GF-D8 (cell line): Measurements from ENCODE around the gene DAO.
A peak's percentile ranks its signal among the peaks of the same experiment; 100 is the strongest.

Source experiments
- DNase-seq: peaks from one replicate; lab custom pipeline; 2025; lab: John Stamatoyannopoulos, UW

DAO gene

GRCh38 chr12:108875682-108876361 lies 4.1 kb upstream of the DAO start:
- no peak for DNase-seq

DNA sequence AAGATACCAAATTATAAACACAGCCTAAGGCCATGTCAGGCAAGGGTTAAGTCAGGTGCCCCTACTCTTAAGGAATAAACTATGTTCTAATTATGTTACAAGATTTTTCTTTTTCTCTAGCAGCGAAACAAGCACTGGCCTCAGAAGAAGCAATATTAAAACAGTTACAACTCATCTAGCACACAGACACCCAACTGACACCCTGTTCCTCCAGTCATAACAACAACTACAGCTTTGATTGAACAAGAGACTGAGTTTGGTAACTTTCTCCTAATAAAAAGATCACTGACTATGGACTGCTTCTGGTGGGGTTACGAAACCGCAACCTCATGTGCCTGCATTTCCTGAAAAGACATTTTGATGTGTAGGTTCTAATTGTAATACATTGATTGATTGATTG lies 3.3 kb upstream of the DAO start:
- no peak for DNase-seq

- DNase-seq = no peak
Measured at GRCh38 chr12:108881953-108882352, 2.1 kb downstream of the DAO start.

GRCh38 chr12:108884116-108885012 lies 4.5 kb downstream of the DAO start:
- DNase-seq = no peak

DNA sequence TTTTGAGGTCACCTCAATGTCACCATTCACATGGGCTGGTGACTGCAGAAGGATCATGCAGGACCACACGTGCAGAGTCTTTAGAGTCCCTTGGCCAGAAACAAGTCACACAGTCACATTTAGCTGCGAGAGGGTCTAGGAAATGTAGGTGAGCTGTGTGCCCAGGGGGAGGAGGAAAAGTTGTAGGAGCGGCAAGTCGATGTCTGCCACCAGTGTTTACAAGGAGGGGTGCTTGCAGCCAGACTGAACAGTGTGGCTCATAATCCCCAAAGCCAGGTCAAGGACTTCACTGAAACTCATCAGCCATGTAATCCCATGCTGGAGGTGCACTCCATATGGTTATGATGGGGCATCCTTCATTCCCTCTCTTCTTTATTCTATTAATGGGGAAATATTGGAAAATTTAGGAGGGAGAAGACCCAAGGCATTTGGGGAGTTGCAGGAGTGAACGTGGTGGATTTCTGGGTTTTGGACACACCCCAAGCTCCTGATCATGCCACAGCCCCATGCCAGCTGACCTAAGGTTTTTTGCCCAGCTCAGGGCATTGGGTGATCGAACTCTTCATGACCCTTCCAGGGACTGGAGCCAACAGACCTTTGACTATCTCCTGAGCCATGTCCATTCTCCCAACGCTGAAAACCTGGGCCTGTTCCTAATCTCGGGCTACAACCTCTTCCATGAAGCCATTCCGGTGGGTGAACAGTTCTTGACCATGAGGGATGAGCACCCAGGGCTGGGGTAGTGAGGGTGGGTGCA lies 7.2 kb downstream of the DAO start:
- no peak for DNase-seq

DNA sequence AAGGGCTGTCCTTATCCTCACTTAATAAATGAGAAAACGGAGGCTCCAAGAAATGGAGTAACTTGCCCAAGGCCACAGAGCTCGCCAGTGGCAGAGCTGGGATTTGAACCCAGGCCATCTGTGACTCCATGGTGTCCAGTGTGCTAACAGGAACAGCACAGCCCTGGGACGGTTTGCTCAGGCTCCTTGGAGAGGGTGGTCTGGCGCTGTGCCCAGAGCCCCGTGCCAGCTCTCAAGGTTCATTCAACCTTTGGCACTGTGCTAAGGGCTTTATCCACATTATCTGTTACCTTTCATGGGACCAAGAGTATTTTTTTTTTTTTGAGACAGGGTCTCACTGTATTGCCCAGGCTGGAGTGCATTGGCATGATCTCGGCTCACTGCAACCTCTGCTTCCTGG lies 8.1 kb downstream of the DAO start:
- DNase-seq = no peak

- no peak for DNase-seq
Measured at GRCh38 chr12:108890208-108890607, 10.3 kb downstream of the DAO start.

DNA sequence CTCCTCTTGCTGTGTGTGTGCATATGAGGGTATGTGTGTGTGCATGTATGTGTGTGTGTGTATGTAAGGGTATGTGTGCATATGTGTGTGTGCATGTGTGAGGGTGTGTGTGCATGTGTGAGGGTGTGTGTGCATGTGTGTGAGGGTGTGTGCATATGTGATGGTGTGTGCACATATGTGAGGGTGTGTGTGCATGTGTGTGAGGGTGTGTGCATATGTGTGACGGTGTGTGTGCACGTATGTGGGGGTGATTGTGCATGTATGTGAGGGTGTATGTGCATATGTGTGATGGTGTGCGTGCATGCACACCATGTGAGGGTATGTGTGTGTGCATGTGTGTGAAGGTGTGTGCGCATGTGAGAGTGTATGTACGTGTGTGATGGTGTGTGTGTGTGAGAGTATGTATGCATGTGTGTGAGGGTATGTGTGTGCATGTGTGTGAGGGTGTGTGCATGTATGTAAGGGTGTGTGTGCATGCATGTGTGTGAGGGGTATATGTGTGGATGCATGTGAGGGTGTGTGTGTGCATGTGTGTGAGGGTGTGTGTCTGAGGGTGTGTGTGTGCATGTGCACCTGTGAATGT lies 15.4 kb downstream of the DAO start:
- DNase-seq = no peak

DNA sequence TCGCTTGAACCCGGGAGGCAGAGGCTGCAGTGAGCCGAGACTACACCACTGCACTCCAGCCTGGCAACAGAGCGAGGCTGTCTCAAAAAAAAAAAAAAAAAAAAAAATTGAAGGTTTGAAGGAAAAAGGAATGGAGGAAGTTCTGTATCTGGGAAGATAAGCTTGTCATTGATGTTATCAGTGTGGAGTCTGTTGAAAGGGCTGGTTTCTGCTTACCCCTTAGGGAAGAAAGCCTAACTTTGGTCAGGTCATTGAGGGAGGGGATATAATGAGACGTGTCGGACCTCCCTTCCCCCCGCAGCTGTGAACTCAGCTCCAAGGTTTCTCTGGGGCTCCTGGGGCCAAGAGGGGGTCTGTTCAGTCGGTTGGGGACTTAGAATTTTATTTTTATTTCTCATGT lies 16.4 kb downstream of the DAO start:
- DNase-seq = peak; percentile 89

GRCh38 chr12:108896817-108897216 lies 16.9 kb downstream of the DAO start:
- DNase-seq = no peak

- no peak for DNase-seq
Measured at GRCh38 chr12:108899145-108899544, 19.3 kb downstream of the DAO start.

- DNase-seq = peak; percentile 49
Measured at GRCh38 chr12:108905725-108906124, 25.8 kb downstream of the DAO start.

- DNase-seq = no peak
Measured at GRCh38 chr12:108906971-108907370, 27.1 kb downstream of the DAO start.

DNA sequence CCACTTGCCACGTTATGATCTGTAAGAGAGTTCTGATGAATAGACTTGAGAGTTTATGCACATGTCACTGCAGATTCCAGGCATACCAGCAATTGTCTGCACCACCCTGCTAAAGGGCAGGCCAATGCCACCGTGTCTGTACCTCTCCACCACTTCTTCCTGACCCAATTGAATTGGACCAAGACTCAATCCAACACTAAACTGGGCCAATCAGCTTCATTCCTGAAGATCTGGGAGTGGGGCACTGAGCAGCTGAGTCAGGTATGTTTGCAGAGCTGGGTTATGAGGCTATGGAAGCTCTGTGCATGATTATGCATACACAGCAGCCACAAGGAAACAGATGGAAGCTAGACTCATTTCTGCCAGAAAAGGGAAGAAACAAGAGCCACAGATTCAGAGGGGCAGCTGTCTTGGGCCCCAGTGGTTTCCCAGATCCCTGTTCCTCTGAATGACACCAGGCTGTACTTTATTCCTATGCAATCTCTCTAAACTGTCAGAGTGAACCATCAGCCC lies 28.0 kb downstream of the DAO start:
- peak; percentile 50 for DNase-seq

DNA sequence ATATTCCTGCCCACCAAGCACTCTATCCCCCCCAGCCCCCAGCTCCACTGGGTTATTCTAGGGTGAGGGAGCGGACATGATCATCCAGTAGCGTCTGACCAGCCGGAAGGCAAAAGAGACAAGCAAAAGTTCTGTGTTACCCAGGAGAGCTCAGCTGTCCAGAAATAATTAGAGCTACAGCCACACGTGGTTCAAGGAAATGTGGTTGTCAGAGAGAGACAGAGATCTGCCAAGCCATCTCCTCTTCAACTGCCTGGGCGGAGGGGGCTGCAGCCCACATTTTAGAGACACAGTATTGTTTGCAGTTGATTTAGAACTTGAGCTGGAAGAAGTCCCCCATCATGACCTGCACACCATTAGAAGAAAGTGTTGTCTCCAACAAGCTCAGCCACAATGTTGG lies 30.4 kb downstream of the DAO start:
- no peak for DNase-seq

DNA sequence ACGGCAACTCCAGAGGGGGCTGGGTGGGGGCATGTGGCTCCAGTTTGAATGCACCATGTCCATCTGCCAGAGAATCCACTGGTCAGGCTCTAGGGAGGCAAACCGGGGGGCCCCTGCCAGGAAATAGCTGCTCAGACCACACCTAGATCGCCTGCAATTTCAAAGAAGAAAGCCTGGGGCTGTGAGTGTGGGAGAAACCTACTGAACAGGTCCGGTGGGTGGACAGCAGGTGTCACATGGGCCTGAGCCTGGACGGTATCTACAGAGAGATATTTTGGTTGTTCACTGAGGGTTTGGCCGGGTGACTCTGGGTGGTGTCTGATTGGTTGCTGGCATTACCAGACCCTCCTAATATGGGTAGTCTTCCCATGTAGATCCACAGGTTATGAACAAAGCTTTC lies 32.0 kb downstream of the DAO start:
- DNase-seq = no peak

- no peak for DNase-seq
Measured at GRCh38 chr12:108912361-108912760, 32.5 kb downstream of the DAO start.

GRCh38 chr12:108914121-108914531 lies 34.2 kb downstream of the DAO start:
- DNase-seq = no peak

DNA sequence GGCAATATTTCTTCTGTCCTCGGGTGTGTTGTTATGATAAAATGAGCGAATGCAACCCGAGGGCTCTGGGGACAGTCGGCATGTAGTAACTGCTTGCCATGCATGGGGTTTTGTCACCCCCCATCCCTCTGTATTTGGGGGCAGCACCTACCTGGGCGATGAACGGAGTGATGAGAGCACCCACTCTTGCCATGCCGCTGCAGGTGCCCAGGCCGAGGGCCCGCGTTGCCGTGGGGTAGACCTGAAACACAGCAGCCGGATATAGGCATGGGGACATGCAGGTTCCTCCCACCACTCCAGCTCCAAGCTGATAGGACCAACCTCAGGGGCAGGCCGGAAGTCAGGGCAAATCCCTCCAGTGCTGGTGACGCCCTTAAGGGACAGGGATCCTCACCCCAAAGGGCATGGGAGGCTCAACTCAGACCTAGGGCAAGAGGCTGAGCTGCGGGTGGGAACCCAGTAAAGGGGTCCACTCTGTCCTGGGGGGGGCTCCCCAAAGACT lies 35.8 kb downstream of the DAO start:
- no peak for DNase-seq

DNA sequence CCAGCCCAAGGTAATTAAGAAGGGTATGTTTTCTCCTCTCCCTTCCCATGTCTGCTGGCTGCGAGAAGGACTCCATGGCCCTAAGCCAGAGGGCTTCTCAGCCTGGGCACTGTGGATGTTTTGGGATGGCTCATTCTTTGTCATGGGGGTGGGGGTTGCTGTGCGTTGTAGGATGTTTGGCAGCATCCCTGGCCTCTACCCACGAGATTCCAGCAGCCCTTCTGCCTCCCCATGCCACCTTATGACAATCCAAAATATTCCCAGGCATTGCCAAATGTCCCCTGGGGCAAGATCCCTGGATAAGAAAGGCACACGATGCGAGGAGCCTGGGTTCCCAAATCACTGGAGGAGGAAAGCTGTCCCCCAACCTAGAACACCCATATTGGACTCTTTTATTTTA lies 36.4 kb downstream of the DAO start:
- no peak for DNase-seq

GRCh38 chr12:108918206-108918605 lies 38.3 kb downstream of the DAO start:
- no peak for DNase-seq
